ENCODE data around the gene NR4A3.
"Not testable (repeated sequence)": the region's sequence is repeated elsewhere in the genome, so short reads cannot be mapped to it uniquely, and the experiment has no call there.

The NR4A3 gene

DNA sequence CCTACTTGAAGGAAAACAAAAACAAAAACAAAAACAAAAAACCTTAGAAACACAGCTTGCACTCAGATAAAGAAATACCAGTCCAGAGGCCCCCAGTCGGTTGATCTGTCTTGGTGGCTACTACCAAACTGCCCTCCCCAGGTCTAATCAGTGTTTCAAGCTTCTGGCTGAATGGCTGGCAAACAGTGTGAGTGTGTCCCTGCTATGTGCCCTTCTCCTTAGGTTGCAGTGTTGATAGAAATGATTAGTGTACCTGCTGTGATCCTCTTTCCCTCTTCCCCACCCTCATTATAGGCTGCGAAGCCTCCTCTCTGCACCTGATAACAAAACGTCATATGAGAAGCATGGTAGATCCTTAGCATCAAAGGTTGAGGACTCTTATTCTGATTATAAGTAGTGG is 12.8 kb downstream of the NR4A3 start:
- DNase-seq (ENCODE audit: low spot score) = no peak

DNA sequence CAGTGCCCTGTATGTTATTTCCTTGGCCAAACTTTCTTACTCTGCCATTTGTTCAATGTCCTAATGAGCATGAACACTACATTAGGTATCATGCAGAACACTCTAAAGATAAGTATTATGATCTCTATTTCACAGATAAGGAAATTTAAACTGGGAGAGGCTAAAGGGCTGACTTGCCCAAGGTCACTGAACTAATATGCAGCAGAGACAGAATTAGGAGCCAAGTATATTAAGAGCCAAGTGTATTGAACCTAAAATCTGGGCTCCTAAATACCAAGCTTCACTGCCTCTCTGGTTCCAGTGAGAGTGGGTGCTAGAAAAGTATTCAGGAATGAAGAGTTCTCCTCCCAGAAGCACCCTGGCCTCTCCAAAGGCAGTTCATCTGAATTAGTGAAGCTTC is 13.5 kb downstream of the NR4A3 start:
- no peak for DNase-seq (ENCODE audit: low spot score)

DNA sequence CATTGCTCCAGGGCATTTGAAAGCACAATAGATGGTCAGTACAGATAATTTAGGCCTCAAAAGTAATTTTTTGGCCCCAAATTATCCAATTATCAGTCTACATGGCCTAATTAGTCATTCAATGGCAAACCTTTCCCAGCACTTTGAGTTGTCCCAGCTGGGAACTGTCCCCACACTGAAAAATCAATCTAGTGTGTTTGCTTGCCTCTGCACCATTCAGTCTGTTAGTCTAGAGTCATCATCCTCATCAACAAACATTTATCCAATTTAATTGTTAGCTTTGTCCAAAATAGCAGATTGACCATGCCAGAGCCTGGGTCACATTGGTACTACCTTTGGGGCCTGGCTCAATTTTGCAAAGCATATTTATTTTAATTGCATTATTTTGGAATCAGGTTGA is 13.9 kb downstream of the NR4A3 start:
- DNase-seq (ENCODE audit: low spot score) = no peak

DNA sequence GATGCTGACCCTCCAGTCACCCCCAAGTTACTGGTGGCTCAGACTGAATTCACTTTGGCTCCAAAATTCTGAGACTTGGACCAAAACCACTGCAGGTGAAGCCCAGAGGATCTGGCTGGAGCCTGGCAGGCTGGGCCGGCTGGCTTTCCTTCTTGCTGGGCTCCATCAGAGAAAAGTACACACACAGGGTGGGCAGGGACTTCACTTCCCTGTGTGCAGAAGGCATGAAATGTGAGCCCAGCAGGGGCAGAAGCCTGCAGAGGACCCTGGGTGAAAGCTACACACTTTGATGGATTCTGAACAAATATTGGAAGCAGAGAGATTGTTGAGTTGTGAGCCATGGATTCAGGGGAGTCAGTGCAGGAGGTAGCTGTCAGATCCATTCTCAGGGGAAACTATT is 18.4 kb downstream of the NR4A3 start:
- no peak for DNase-seq (ENCODE audit: low spot score)

DNA sequence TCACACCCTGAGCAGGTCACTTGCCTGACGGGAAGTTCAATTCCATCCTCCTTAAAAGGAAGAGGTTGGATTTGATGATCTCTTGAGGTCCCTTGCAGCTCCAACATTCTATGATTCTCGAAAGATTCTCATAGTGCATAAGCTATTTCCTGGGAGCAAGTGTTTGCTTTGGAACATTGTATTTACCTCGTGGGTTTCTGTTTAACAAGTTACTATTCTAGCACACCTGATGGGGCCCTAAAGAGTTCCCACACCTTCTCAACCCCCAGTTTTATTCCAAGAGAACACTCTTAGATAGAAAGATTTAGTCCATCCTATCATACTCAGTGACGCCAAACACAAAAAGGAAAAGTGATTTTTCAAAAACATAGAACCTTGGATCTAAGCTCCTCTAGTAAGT is 23.4 kb downstream of the NR4A3 start:
- DNase-seq (ENCODE audit: low spot score) = no peak

DNA sequence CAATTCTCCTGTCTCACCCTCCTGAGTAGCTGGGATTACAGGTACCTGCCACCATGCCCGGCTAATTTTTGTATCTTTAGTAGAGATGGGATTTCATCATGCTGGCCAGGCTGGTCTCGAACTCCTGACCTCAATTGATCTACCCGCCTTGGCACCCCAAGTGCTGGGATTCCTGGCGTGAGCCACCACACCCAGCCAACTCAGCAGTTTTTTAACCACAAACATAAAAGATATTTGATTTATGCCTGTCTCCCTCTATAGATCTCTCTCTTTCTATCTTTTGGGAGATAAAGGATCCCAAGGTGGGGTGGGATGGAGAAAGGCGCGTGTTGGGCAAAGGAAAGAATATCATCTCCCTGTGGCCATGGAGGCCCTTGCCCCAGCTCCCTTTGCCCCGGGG is 26.8 kb downstream of the NR4A3 start:
- DNase-seq (ENCODE audit: low spot score) = no peak

DNA sequence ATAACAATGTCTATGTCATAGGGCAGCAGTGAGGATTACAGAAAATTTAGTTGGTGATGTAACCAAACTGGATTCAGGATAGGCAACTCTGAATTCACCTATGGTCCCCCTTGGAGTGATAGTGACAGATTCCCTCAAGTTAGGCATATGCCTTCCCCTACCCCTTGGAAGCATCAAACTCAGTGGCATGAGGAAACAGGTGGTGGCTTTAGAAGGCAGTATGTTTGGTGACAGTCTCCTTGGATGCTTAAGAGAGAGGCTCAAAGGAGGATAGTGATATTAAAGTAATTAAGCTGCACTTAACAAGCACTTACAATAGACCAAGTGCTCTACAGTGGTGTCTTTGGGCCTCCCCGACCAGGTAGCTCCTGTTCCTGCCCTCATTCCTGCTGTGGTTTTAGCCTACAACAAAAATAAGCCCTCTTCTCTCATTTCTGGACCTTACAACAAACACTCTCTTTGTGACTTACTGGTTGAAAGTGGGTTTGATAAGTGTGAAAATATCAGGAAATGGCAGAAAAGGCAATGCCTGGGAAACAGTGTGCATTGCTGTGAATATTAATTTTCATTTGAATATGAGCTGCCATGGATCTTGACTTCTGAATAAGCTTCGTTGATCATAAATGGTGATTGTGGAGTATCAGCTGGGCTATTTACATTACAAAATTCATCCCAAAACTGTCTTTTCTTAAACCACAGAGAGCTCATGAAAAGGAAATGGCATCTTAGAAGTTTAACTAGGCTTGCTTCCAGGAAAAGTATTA is 29.2 kb downstream of the NR4A3 start:
- no peak for DNase-seq (ENCODE audit: low spot score)

DNA sequence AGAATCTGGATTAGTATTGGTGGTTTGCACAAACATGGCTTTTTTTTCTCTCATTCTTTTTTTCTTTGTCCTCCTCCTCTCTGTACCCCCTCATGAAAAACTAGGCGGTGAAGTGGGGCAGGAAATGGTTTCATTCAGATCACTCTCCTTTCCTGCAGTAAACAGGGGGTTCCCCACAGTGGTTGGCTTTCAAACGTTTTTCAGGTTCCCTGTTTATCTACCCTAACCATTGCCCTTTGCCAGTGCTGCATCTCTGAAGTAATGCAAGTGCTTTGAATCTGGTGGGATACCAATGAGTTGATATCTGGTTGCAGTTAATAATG is 29.8 kb downstream of the NR4A3 start:
- DNase-seq (ENCODE audit: low spot score) = no peak

DNA sequence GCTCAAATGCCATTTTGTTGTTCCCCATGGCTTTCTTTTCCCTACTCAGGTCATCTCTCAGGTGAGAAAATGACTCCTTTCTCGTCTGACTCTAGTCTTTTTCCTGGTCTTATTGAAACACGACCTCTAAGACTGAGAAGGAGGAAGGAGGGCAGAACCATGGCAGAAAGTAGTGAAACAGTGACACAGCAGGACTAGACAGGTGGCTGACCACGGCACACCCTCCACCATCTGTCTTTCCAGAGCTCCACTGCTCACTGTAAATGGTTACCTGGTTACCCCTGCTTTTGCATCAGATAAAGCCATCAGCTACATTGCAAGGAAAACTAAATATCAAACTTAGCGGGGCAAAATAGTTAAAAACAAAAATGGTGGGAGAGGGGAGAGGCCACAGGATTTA is 30.9 kb downstream of the NR4A3 start:
- DNase-seq (ENCODE audit: low spot score) = no peak

DNA sequence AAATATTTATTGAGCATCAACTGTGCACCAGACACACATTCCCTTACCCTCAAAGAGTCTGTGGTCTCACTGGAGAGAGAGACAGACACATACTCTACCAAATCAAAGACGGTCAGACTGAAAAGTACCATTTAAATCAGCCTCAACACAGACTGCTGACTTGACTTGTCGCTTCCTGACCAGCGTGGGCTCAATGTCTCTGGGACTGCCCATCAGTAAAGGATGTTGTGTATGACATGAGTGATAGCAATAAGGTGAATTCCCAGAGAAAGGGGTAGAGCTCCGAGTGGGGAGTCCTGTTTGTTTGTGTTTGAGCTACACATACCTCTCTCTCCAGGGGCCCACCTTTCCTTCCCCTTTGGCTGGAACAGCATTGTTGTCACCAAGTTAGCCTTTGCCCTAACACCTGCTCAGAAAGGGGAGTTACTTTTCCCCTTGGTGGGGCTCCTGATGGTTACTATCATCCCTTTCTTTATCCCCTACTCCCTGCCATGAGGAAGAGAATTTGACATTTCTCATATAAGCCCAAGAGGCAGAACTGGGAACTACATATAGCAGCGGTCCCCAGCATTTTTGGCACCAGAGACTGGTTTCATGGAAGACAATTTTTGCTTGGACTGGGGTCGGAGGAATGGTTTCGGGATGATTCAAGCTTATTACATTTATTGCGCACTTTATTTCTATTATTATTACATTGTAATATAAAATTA is 33.9 kb downstream of the NR4A3 start:
- DNase-seq (ENCODE audit: low spot score) = peak; percentile 16

DNA sequence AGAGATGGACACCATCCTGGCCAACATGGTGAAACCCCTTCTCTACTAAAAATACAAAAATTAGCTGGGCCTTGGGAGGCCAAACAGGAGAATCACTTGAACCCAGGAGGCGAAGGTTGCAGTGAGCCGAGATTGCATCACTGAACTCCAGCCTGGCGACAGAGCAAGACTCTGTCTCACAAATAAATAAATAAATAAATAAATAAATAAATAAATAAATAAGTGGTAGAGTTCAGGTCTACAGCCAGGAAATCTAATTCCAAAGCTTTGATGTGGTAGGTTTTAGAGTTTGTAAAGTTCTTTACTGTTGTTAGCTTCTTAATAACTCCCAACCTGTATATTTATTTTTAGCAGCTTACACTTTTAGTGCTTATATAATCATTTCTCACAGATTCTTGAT is 35.9 kb downstream of the NR4A3 start:
- DNase-seq (ENCODE audit: low spot score) = not testable (repeated sequence)

DNA sequence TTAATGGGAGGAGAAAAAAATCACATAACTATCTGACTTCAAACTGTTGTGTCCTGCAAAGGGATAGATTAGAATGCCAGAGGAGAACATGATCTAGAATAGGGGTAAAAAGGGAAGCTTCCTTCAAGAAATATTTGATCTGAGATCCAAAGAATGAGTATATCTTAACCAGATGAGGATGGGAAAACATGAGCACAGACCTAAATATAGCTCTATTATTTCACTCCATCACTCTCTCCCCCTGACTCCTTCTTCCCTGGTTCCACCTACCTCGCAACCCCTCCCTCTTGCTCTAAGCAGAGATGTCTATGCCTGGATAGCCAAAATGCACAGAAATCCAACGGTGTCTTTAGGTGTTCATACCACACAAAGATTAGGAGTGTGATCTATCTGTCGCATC is 36.4 kb downstream of the NR4A3 start:
- no peak for DNase-seq (ENCODE audit: low spot score)

DNA sequence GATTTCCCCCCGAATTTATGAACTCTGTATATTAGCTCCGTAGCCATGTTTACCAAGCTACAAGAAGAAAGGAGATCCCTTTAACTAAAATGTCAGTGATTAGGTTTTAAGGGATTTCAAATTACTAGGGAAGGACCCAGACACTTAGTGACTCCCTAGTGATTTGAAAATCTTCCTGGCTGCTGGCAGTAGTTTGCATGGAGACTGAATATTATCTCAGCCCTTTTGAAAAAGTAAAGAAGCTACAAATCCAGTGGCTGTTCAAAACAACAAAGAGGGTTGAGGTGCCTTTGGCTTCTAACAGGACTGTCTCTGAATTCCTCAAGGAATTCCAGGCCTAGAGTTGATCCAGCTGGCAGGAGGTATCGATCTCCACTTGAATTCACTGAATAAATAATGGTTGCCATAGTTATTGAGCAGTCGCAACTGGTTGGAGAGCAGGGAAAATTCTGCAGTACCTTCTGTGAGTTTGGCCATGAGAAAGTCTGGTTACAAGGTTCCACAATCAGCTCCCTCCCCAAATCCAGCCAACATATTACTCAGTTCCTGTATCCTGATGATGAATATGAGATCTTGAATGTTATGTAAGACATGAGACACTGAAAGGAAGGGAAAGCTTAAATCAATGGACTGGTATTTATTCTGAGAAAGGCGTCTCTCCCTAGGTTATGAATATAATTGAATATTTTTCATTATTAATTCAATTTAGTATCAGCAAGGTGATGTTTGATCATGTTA is 37.7 kb downstream of the NR4A3 start:
- DNase-seq (ENCODE audit: low spot score) = peak; percentile 63

DNA sequence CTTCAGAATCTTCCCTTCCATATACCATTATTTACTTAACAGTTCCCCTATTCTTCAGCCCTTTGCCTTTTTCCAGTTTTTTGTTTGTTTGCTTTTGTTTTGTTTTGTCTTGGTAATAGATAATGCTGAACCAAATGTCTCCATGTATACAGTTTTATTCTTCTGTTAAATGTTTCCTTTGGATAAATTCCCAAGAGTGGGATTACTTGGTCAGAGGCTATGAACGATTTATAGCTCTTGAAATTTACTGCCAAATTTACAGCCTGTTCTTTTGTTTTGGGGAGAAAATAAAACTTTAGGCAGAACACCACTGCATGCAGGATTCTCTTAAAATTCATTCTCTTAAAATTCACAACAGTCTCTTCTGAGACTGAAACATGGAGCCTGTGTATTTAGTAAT is 38.6 kb downstream of the NR4A3 start:
- DNase-seq (ENCODE audit: low spot score) = no peak

DNA sequence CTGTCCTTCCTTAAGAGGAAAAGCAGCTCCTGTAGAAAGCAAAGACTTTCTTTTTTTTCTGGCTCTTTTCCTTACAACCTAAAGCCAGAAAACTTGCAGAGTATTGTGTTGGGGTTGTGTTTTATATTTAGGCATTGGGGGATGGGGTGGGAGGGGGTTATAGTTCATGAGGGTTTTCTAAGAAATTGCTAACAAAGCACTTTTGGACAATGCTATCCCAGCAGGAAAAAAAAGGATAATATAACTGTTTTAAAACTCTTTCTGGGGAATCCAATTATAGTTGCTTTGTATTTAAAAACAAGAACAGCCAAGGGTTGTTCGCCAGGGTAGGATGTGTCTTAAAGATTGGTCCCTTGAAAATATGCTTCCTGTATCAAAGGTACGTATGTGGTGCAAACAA is 42.3 kb downstream of the NR4A3 start:
- DNase-seq (ENCODE audit: low spot score) = no peak

DNA sequence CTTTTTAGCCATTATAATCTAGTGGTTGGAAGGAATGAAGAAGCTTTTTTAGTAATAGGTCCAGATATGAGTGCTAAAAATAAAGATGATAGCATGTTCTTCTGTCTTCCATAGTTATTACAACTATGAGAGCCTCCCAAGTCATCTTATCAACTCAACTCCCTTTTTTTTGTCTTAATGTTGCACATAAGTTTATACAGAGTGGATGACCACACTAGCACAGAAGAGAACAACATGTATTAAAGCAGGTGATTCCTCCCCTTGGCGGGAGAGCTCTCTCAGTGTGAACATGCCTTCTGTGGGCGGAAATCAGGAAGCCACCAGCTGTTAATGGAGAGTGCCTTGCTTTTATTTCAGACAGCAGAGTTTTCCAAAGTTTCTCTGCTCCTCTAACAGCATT is 44.7 kb downstream of the NR4A3 start:
- no peak for DNase-seq (ENCODE audit: low spot score)

DNA sequence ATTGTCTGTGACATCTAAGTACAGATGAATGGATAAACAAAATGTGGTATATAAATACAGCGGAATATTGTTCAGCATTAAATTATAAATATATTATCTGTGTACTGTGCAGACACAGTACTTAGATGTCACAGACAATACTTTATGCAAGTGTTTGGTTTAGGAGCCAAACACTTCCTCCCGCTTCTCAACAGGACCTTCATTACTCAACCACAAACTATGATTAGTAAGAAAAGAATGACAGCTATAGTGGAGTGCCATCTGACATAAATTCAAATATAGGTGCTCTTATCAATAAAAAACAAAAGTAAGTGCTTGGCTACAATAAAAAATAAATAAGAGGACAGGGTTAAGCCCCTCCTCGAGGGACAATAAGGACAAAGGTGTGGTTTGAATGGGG is 45.9 kb downstream of the NR4A3 start:
- DNase-seq (ENCODE audit: low spot score) = no peak

DNA sequence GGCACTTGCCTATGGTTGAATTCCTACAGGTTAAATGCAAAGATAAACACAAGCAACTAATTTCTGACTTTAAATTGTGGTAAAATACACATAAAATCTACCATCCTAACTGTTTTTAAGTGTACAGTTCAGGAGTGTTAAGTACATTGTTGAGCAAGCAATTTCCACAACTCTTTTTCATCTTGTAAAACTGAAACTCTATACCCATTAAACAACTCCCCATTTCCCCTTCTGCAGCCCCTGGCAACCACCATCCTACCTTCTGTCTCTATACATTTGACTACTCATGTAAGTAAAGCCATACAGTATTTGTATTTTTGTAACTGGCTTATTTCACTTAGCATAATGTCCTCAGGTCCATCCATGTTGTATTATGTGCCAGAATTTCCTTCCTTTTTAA is 46.3 kb downstream of the NR4A3 start:
- no peak for DNase-seq (ENCODE audit: low spot score)

DNA sequence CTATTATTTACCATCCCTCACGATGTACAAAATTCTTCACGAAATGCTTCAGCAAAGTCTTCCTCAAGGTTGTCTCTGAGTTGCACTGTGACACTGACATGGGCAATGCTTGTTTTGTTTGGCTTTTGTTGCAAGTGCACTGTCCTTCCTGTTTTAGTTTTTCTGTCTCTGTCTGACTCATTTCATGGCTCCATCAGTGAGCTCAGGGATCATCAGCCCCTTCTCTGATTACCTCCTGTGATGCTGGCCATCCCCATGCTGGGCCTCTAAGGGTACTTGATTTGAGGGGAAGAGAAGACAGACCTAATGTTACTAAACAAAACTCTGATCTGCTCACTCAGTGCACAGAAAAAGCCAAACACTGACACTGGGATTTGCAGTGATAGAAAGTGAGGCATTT is 47.2 kb downstream of the NR4A3 start:
- no peak for DNase-seq (ENCODE audit: low spot score)

DNA sequence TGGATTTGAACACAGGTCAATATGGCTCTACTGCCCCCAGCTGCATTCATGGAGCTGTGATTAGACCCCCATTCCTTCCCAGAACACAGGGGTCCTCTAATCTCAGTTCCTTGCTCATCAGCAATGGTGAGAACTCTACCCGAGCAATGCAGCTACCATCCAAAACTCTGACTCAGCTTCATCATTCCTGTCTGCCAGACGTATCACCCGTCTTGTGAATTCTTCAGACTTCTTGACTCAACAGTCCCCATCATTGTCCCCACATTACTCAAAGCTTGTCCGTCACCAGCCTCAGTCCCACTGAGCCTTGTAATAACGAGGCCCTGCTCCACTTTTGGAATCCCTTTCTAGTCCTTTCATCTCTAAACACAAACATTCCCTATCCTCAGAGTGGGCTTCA is 48.4 kb downstream of the NR4A3 start:
- DNase-seq (ENCODE audit: low spot score) = peak; percentile 56

DNA sequence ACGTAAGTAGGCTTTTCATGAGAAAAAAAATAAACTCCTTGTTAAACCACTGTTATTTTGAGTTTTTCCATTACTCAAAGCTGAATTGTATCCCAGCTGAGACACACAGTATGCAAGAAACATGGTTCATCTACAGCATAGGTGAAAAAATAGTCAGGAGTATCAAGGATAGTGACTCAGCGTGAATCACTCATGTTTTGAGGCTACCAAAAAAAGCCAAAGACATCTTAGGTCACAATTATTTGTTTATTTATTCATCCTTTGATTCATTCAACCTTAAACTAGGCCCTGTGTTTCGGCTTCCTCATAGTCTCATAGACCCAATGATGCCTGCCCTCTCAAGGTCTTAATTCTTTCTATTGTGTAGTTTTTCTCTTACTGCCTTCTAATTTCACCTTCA is 51.8 kb downstream of the NR4A3 start:
- peak; percentile 79 for DNase-seq (ENCODE audit: low spot score)

DNA sequence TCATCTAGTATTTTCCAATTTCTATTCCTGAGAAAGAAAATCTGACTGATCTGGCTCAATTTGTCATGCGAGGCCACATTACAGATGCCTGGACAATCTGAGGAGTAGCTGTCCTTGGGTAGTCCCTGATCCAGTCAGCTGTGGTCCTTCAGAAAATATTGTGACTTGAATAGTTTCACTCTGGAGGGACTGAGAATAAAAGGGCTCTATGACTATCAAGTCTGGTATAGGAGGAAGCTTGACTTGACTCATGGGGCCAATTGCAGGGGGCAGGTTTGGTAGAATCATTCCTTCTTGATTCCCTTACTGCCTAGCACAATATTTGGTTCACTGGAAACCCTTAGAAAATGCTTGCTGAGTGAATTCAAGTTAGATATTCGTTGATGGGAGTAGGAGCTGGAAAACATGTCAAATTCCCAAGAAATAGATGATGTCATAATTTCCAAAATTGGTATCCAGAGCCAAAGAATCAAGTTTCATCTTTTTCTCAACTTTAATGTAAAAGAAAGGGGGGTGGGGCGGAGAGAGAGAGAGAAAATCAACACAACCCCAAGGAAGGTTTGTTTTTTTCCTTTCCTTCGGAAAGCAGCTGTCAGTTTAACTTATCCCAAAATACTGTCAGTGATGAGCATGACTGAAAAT is 52.4 kb downstream of the NR4A3 start:
- DNase-seq (ENCODE audit: low spot score) = no peak

DNA sequence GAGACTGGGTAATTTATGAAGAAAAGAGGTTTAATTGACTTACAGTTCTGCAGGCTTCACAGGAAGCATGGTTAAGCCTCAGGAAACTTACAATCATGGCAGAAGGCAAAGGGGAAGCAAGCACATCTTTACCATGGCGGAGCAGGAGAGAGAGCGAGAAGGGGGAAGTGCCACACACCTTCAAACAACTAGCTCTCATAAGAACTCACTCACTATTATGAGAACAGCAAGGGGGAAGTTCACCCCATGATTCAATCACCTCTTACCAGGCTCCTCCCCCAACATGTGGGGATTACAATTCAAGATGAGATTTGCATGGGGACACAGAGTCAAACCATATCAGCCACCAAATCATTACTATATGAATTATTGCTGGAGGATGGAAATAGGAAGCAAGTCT is 54.5 kb downstream of the NR4A3 start:
- DNase-seq (ENCODE audit: low spot score) = no peak

All from RKO (cell line).